Brain microvascular endothelial cell (primary cell): ENCODE data around the gene XKR3.

ENCODE experiments used
- DNase-seq: peaks from one replicate; pipeline ENCODE4 v3.0.0-alpha.2; 2020
- H3K27ac ChIP-seq: fragments of 250-450 bp; sonication (Bioruptor Pico); 2 replicates; pipeline ENCODE4 v1.5.1; 2020; ENCODE audit warnings: mild to moderate bottlenecking, moderate library complexity
- H3K27me3 ChIP-seq: fragments of 250-450 bp; sonication (Bioruptor Pico); replicated peaks from 2 replicates; pipeline ENCODE4 v1.5.1; 2020; ENCODE audit warnings: mild to moderate bottlenecking
- H3K36me3 ChIP-seq: fragments of 250-450 bp; sonication (Bioruptor Pico); replicated peaks from 2 replicates; pipeline ENCODE4 v1.5.1; 2020; ENCODE audit warnings: mild to moderate bottlenecking
- H3K4me3 ChIP-seq: 2 replicates; pipeline ENCODE4 v1.5.1; 2011; ENCODE audit warnings: low read depth, mild to moderate bottlenecking, control low read depth, low read length, moderate library complexity
- in situ Hi-C: cut with HindIII; loops from 2 replicates; pipeline ENCODE4 v1.10.0; 2017; ENCODE audit warnings: low sequenced_read_pairs, low pct_ligation_motif_present
- TF ChIP-seq, protein P1 (sequence below): IDR thresholded peaks from 2 replicates; pipeline ENCODE4 v1.5.1; 2011; ENCODE audit warnings: low read depth, mild to moderate bottlenecking, moderate library complexity, low read length, control low read depth, inconsistent platforms; ENCODE audit errors: missing control alignments

XKR3 gene

DNA sequence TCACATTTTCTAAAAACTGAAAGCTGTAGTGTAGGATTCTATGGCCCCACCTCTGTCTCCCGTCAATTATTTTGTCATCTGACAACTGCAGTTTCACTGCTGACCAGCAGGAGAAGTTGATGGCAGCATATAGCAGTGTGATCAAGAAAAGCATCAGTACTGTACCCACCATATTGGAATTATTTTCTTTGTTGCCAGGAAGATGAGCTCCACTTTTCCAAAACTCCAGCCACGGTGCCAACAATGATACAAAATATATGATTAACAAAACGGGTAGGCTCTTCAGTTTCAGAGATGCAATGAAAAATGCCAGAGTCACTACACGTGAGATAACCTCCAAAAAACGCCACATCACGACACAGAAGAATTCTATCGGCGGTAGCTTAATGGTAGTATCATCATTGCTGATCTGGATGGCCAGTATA, 41.3 kb downstream of the XKR3 start:
- no peaks in the 10 kb centered on the region for H3K27me3 ChIP-seq
- TF ChIP-seq, protein P1, sequence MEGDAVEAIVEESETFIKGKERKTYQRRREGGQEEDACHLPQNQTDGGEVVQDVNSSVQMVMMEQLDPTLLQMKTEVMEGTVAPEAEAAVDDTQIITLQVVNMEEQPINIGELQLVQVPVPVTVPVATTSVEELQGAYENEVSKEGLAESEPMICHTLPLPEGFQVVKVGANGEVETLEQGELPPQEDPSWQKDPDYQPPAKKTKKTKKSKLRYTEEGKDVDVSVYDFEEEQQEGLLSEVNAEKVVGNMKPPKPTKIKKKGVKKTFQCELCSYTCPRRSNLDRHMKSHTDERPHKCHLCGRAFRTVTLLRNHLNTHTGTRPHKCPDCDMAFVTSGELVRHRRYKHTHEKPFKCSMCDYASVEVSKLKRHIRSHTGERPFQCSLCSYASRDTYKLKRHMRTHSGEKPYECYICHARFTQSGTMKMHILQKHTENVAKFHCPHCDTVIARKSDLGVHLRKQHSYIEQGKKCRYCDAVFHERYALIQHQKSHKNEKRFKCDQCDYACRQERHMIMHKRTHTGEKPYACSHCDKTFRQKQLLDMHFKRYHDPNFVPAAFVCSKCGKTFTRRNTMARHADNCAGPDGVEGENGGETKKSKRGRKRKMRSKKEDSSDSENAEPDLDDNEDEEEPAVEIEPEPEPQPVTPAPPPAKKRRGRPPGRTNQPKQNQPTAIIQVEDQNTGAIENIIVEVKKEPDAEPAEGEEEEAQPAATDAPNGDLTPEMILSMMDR: peak; percentile 22
- H3K27ac ChIP-seq: no peak overlapping the region
- DNase-seq: no peak
- H3K4me3 ChIP-seq: no peak overlapping the region
- no peaks in the 10 kb centered on the region for H3K36me3 ChIP-seq
- in situ Hi-C loops: no loop called here

DNA sequence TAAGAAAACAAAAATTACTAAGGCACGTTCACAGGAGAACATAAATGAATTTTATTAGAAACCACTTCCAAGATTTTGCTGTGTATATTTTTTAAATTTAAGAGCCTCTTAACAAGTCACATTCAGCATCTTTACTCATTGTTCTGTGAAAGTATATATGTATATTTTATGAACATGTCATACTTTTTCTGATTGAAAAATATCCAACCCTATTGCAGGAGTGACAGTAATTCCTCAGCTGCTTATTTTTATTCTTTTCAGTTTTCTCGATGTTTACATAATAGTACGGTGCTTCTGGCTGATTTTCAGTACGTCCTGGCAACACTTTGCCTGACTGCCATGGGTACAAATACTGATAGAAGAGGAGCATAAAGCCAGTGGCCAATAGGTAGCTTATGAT, 41.8 kb downstream of the XKR3 start:
- DNase-seq: no peak
- H3K27me3 ChIP-seq: no peaks in the 10 kb centered on the region
- TF ChIP-seq, protein P1: no peak
- no peak overlapping the region for H3K27ac ChIP-seq
- in situ Hi-C loops: no loop called here
- H3K4me3 ChIP-seq: no peak overlapping the region
- no peaks in the 10 kb centered on the region for H3K36me3 ChIP-seq

DNA sequence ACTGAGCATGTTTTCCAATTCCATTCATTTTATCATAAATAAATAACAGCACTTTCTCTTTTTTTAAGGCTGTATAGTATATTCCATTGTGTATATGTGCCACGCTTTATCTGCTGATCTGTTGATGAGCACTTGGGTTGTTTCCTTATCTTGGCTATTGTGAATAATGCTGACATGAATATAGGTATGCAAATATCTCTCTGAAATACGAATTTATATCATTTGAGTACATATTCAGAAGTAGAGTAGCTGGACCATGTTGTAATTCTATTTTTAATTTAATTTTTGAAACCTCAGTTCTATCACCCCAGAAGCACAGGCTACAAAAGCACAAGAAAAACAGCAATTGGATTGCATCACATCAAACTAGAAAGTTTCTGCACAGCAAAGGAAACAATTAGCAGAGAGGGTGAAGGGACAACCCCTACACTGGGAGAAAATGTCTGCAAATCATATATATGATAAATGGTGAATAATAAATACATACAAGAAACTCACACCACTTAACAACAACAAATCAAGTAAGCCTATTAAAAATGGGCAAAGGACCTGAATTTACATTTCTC, 43.4 kb downstream of the XKR3 start:
- H3K36me3 ChIP-seq: no peaks in the 10 kb centered on the region
- in situ Hi-C loops: no loop called here
- H3K4me3 ChIP-seq: no peak overlapping the region
- H3K27ac ChIP-seq: no peak overlapping the region
- TF ChIP-seq, protein P1: no peak
- DNase-seq: no peak
- no peaks in the 10 kb centered on the region for H3K27me3 ChIP-seq

DNA sequence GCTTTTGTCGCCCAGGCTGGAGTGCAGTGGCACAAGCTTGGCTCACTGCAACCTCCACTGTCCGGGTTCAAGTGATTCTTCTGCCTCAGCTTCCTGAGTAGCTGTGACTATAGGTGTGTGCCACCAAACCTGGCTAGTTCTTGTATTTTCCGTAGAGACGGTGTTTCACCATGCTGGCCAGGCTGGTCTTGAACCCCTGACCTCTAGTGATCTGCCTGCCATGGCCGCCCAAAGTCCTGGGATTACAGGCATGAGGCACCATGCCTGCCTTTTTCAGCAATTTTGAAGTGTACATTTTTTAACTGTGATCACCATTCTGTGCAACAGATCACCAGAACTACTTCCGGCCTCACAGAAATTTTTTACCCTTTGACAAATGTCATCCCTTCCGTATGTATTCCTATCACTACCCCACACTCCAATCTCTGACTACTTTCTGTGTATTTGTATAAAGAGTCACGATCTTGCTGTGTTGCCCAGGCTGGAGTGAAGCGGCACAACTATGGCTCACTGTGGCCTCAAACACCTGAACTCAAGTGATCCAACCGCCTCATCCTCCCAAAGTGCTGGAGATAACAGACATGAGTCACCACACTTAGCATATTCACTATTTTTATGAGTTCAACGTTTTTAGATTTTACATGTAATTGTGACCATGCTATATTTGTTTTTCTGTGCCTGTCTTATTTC, 44.0 kb downstream of the XKR3 start:
- TF ChIP-seq, protein P1: no peak
- no peak overlapping the region for H3K4me3 ChIP-seq
- H3K36me3 ChIP-seq: no peaks in the 10 kb centered on the region
- no peak for DNase-seq
- in situ Hi-C loops: no loop called here
- H3K27me3 ChIP-seq: no peaks in the 10 kb centered on the region
- no peak overlapping the region for H3K27ac ChIP-seq

DNA sequence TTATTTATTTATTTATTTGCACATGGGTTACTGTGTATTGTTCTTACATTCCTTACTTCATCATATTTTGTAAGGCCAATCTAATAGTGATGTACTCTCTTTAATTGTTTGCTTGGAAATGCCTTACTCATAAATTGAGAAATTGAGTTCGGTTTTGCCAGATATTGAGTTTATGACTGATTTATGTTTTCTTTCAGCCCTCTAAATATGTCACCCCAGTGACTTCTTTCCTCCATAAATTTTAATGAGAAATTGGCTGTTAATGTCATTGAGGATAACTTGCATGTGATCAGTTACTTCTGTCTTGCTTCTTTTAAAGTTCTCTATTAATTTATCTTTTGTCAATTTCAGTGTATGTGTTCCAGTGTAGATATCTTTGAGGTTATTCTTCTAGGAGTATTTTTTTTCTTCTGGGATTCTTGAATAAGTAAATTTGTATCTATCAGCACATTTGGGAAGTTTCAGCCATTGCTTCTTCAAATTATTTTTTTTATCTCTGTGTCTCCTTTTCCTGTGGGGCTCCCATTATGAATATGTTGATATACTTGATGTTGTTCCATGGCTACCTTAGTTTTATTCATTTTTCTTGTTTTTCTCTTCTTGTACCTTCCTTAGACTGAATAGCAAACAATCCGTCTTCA, 47.8 kb downstream of the XKR3 start:
- H3K36me3 ChIP-seq: no peaks in the 10 kb centered on the region
- in situ Hi-C loops: no loop called here
- H3K27ac ChIP-seq: no peak overlapping the region
- DNase-seq: no peak
- no peaks in the 10 kb centered on the region for H3K27me3 ChIP-seq
- no peak overlapping the region for H3K4me3 ChIP-seq
- TF ChIP-seq, protein P1: no peak
